ENCODE measurements around the gene FIBCD1.

FIBCD1 gene

DNA sequence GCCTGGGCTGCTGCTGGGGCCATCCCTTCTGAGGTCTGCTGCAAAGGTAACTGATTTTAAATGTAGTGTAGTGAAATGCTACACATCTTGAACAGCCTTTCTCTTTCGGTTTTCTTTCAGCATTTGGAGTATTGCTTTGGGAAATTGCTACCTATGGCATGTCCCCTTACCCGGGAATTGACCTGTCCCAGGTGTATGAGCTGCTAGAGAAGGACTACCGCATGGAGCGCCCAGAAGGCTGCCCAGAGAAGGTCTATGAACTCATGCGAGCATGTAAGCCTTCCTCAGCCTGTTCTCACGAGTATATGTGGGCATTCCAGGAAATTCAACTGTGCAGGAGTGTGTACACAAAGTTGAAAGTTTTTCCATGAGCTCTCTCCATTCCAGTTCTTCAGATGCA is 60.8 kb downstream of the FIBCD1 start:
- no peak for DNase-seq (ENCODE audit: low spot score)

DNA sequence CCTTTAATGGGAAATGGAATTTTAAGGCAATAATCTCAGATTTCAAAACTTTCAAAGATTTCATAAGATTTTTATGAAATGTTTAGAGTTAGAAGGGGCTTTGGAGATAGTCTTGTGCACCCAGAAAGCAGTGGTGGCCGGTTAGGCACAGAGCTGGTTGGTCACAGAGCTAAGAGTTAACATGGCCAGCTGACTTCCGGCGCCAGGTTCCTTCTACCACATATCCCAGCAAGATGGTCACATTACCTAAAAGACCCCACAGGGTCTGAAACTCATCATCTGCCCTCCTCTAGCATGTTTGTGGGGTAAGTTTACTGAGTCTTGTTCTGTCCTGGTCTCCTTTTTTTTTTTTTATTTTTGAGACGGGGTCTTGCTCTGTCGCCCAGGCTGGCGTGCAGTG is 61.7 kb downstream of the FIBCD1 start:
- DNase-seq (ENCODE audit: low spot score): no peak

DNA sequence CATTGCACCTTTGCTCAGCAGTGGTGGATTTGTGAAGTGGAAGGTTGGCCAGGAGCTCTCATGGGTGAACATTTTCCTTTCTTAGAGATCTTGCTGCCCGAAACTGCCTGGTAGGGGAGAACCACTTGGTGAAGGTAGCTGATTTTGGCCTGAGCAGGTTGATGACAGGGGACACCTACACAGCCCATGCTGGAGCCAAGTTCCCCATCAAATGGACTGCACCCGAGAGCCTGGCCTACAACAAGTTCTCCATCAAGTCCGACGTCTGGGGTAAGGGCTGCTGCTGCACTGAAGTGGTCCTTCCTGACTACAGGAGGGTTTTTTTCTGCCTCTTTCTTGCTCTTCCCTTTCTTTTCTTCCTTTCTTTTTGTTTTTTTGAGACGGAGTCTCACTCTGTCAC is 64.3 kb downstream of the FIBCD1 start:
- no peak for DNase-seq (ENCODE audit: low spot score)

DNA sequence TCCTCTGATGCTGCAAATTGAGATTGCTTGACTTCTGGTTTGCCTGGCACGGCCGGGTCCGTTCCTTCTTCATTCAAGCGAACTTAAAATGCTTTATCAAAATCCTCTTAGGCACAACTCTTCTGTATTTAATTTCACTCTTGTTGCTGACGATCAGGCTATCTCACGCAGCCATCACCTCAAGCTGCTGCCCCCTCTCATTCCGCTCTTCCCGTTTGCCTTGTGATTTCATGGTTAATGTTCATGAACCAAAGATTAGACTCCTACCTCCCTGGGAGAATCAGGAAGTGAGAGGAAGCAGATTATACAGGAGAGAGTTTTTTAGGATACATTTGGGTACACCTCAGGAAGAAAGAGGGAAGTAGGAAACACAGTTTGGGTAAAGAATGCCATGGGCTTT is 65.1 kb downstream of the FIBCD1 start:
- no peak for DNase-seq (ENCODE audit: low spot score)

DNA sequence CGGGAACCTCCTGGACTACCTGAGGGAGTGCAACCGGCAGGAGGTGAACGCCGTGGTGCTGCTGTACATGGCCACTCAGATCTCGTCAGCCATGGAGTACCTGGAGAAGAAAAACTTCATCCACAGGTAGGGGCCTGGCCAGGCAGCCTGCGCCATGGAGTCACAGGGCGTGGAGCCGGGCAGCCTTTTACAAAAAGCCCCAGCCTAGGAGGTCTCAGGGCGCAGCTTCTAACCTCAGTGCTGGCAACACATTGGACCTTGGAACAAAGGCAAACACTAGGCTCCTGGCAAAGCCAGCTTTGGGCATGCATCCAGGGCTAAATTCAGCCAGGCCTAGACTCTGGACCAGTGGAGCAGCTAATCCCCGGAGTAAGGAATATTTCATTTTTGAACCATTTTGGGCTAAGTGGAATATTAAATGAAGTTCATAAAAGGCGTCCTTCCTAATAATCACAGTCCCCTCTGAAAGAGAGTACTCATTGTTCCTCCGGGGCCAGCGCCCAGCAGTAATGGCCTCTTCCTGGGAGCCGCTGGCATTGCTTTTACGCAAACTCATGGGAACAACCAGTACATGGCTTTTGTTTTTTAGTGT is 66.0 kb downstream of the FIBCD1 start:
- DNase-seq (ENCODE audit: low spot score): no peak

DNA sequence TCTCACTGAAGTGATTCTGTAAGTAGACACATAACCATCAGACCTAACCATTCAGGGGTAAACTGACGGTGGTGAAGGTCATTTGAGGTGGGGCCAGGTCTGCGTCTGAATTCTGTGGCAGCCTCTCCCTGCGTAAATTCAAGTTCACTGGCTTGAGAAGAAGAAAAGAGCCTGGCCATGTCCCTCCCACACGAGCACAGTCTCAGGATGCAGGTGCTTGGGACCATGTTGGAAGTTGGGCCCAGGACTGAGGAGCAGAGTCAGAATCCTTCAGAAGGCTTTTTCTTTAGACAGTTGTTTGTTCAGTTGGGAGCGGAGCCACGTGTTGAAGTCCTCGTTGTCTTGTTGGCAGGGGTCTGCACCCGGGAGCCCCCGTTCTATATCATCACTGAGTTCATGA is 66.5 kb downstream of the FIBCD1 start:
- no peak for DNase-seq (ENCODE audit: low spot score)

DNA sequence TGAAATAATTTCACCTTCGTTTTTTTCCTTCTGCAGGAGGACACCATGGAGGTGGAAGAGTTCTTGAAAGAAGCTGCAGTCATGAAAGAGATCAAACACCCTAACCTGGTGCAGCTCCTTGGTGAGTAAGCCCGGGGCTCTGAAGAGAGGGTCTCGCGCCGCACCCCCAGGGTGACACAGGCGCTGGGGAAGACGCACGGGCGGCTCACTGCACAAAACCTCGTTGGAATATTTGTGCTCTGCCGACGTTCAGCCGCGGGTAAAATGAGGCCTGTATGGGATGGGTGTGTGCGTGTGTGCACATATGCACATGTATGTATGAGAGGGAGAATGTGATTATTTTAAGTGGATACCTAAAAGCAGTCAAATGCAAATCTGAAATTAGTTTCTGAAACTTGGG is 67.0 kb downstream of the FIBCD1 start:
- DNase-seq (ENCODE audit: low spot score): no peak

DNA sequence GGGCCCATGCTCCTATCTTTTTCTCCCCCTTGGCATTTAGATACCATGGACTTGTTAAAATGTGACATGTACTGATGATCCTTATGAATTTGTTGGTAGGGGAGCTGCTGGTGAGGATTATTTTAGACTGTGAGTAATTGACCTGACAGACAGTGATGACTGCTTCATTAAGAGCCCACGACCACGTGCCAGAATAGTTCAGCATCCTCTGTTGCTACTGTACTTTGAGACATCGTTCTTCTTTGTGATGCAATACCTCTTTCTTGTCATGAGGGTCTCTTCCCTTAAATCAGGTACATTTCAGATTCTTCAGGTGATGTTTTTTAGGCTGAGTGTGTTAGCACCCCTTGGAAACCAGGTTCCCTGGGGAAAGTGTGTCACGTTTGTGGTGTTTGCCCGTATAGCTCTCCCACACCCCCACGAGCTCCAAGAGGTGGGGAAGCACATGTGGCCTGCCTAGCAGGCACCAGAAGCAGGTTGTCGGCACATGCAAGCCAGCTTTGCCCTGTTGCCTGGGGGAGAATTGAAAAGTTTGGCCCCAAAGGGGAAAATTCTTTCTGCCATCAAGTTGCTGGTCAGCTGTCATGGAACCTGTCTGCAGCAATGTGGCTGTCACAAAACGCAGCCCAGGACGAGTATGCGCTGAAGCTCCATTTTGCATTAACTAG is 67.5 kb downstream of the FIBCD1 start:
- DNase-seq (ENCODE audit: low spot score): no peak

DNA sequence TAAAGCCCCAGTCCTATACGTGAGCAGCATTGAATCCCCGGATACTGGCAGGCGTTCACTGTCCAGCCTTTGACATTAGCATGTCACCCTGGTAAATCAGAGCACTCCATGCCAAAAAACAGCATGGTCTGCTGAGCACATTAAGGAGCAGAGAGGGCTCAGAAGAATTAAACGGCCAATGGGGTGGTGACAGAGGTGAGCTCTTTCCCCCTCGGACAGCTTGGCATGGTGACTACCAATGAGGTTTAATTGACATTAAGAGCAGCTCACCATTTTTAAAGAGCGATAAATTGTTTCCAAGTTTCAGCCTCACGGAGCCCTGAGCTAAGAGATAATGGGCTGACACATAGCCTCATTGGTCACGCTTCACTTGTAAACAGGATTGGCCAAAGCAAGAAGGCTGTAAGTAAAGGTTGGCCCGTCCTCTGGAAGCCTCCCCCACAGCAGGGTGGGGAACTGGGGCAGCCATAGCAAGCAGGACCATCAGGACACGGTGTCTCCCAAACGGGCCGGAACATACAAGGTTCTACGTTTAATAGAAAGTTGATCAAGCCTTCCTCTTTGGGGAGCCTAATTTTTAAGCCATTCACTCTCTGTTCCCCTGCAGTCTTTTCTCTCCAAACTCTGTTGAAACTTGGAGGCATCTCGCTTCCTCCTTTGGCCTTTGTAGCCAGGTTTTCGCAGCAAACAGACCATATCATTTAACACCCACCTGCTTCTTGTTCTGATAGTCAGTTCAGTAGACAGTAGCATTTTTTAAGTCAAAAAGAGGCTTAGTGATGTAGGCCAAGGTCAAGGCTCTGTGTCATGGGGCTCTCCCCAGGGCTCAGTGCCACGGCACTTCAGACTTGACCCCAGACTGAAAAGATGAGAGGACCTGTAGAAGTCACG is 68.3 kb downstream of the FIBCD1 start:
- no peak for DNase-seq (ENCODE audit: low spot score)

DNA sequence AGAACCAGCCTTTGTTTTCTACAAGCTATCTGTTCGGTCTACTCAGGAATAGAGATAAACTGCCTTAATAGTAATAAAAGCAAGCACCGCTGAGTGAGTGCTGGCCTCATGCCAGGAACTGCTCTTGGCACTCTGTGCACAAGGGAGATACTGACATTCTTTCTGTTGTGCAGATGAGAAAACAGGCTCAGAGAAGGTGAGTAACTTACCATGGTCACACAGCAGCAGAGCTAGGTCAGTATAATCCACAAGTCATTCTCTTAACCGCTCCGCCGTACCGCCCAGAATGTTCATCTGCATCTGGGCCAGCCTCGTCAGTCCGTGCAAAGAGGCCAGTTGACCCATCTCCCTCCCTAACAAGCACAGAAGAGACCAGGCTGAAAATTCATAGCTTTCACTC is 69.8 kb downstream of the FIBCD1 start:
- DNase-seq (ENCODE audit: low spot score): peak; percentile 52

DNA sequence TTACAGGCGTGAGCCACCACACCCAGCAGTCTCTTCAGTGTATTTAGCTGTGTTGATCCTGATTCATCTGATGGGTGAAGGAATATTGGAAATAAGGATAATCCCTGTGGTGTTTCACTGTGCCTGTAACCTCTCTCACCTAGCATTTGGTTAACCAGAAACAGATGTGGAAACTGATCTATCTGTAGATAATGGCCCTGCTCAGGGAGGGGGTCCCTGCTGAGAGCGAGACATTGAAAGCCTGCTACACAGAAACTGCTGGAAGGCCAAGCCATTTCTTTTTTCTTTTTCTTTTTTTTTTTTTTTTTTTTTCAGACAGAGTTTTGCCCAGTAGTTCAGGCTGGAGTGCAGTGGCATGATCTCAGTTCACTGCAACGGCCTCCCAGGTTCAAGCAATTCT is 70.8 kb downstream of the FIBCD1 start:
- no peak for DNase-seq (ENCODE audit: low spot score)

DNA sequence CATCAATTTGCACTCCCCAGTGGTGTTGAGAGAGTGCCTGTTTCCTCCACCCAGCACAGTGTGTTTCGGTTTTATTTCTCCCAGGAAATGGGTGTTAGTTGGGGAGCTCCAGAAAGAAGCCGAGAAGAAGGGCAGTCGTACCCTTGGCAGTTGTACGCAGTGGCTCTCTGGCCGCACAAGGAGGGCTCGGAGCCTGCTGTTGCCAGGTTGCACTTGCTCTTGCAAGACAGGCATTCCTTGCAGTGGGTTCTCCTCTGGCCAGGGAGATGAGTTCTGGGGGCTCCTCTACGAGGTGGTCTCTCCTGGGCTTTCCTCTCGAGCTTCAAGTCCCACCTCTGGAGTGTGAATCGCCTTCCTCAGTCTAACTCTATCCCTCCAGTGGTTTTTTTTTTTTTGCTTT is 71.5 kb downstream of the FIBCD1 start:
- DNase-seq (ENCODE audit: low spot score): no peak

DNA sequence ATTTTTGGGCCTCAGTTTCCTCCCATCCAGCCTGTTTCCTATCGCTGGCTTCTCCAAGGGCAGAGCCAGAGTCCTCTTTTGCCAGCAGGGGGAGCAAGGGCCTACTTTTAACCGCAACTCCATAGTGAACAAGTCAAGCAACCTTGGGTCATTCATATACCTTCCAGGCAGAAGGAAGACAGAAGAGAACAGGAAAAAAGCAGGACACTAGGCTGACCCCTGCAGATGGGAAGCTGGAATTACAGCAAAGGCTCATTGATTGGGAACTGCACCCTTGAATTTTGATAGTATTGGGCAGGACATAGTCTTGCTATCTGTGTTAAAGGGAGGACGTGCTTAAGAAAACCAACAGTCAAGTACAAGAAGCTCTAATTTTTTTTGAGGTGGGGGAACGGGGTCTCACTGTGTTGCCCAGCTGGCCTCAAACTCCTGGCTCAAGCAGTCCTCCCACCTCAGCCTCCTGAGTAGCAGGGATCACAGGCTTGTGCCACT is 72.5 kb downstream of the FIBCD1 start:
- DNase-seq (ENCODE audit: low spot score): peak; percentile 77

DNA sequence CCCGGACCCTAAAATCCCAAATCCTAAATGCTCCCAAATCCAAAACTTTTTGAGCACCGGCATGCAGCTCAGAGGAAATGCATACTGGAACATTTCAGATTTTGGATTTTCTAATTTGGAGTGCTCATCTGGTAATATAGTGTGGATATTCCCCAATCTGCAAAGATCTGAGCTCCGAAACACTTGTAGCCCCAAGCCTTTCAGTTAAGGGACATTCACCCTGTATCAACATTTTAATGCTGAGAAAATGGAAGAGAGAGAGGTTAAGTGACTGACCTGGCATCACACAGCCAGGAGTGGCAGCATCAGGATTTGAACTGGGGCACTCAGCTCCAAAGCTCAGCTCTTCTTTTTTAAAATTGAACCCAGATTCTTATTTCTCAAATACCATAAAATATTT is 73.1 kb downstream of the FIBCD1 start:
- no peak for DNase-seq (ENCODE audit: low spot score)

DNA sequence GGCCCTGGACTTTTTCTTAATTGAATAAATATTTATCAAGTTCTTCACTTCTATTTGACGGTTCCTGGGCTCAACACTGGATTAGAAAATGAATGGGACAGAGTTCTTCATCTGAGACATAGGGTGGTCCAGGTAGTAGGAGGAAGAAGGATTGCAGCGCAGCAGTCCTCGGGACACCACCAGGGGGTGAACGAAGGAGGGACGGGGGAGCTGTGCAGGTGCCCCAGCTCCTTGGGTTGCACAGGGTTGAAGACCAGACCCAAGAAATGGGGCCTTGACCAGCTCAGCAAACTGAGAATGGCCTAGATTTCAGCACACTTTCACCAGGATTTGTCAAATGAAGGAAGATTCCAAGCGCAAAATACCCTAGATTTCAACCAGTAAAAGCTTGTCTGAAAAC is 74.5 kb downstream of the FIBCD1 start:
- no peak for DNase-seq (ENCODE audit: low spot score)

DNA sequence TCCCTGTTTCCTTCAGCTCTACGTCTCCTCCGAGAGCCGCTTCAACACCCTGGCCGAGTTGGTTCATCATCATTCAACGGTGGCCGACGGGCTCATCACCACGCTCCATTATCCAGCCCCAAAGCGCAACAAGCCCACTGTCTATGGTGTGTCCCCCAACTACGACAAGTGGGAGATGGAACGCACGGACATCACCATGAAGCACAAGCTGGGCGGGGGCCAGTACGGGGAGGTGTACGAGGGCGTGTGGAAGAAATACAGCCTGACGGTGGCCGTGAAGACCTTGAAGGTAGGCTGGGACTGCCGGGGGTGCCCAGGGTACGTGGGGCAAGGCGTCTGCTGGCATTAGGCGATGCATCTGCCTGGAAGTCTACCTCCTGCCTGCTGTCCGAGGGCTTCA is 76.3 kb downstream of the FIBCD1 start:
- DNase-seq (ENCODE audit: low spot score): no peak

DNA sequence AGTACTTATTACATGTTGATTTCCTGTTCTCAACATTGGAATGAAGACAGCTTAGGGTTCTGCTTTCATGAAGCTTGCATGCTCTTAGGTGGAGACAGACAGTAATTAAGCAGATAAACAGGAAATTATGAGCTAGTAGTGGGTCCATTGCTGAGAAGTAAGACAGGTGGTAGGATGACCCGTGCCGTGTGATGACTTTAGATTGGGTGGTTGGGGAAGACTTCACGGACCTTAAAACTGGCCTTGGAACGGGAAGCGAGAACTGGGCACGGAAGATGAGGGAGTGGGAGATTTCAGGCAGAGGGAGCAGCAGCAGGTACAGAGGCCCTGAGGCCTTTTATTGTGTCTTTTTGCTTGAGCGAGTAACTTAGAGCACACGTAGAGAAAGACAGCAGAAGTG is 76.8 kb downstream of the FIBCD1 start:
- no peak for DNase-seq (ENCODE audit: low spot score)

DNA sequence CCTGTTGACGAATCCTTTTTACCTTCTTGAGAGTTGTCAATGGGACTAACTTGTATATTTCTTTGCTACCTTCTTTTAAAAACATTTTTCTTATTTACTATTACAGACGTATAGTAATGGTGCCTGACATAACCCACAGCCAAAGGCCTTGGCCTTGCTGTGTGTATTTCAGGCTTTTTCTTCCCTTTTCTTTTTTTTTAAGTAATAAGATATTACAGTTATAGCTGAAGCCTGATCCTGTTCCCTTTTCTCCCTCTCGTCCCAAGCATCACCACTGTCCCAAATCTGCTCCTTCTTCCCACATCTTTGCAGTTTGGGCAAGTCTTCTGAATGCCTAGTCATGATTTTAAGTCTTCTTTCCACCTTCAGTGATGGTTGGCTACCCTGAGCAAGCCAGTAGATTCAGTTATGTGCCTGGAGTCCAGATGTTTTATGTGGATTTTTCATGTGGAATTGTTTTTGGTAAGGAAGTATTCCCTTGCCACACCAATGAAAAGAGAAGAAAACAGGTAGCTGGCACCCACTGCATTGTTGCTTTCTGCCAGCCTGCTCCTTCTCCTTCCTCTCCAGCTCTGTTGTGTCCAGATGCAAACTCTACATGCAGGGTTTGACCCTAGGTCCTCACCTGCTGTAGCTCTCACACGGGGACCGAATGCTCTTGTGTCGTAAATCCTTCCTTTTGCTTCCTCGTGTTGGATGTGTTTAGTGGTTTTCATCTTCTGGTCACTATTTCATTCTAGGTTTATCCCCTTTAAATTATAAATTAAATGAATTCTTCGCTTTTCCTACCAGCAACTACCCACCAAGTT is 77.5 kb downstream of the FIBCD1 start:
- DNase-seq (ENCODE audit: low spot score): no peak

DNA sequence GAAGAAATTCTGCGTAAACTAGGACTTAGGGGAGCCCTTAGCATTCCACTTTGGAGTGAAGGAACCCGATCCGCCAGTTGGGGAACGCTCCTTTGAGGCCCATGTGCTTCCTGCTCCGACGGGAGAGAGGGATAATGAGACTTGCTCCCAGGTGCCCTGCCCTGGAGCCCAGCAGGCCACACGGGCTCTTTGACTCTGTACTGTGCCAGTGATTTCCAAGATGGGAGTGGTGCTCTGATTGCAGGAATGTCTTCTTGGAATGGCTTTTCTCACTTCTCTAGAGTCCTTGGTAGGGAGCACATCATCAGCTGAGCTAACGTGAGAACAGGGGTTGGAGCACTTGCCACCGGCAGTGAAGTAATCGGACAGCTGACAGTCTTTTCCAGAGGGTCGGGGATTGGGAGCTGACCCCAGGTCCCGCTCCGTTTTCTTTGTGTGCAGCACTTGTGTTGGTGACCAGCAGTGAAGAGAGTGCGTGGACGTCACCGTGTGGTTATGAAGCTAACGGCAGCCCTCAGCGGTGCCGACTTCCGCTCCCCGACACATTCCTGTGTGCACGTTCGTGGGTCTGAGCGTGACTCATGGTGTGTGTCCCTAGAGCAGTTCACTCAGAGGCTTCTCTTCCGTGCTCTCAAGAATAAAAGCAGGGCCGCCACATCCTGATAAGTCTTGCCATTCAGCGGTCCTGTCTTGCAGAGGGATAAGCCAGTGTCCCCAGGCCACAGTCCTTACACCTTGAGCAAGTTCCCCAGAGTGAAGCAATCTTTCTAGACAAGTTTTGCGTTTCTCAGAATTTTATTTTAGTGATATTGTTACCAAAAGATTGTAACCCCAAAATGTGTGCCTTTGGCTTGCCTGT is 78.4 kb downstream of the FIBCD1 start:
- DNase-seq (ENCODE audit: low spot score): no peak

DNA sequence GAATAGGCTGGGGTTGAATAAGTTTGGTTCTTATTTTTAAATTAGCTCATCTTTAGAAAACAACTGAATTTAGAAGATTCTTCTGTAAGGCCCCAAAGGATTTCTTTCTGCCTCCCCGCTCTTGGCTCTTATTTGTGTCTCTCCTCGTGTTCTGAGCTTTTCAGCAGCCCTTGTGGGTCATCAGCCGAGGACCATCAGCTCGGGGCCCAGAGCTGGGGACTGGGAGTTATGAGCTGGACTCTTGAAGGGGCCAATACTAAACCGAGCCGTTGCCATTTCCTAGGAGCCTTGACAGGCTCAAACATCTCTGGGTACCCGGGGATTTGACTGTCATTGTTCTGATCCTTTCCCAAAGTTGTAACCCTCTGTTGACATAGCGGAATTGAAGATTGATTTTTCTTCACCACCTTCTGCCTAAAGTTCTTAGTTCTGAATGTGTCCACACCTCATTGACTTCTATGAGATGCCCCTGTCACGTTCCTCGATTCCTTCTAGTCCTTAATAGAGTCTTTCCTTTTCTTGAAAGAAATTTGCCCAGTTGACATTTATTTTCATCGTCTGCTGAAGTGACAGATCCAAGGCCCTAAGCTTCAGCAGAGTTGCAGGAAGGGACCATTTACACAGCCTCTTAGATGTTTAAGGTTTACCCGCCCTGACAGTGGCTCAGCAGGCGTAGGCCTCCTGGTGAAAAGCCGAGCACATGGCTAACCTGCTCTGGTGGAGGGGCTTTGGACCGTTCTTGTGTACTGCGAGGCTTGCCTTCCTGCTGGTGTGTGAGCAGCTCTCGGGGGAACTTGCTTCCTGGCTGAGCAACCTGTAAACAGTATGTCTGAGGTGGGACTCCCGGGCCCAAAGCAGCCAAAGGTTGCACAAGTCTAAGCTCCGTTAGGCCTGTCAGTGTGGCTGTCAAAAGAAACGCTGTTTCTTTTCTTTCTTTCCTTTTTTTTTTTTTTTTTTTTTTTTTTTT is 80.0 kb downstream of the FIBCD1 start:
- no peak for DNase-seq (ENCODE audit: low spot score)

All from hematopoietic multipotent progenitor cell treated with erythropoietin and hydrocortisone succinate and interleukin-3 and kit ligand, for 15 days (in vitro differentiated cells).